Pancreas (tissue), 10 donors: ENCODE results near the gene KLHL35. TPM values are rescaled to one million over a fixed set of nuclear protein-coding genes. Genes with fewer than 3 reads are reported as not detected.

Experiments used
- ATAC-seq, 4 donors: fragments of 200-7000 bp; cut with Tn5 transposase; one replicate each; pipeline versions ENCODE4 v1.8.0 to v1.9.1; 2020; ENCODE audit warnings: mild to moderate bottlenecking in 4 of 4, moderate library complexity in 4 of 4
- DNase-seq, 6 donors: peaks; one replicate each; pipeline ENCODE4 v3.0.0-alpha.2; 2020
- FAIRE-seq: peaks from 2 replicates; lab custom pipeline; 2012; peaks lifted over from hg19 to GRCh38; lab: Jason Lieb, UNC
- H3K27ac ChIP-seq, 4 donors: fragments of 200-600 bp; sonication (generic); 1 replicate in 3 of 4; 2 replicates in 1 of 4; pipeline versions ENCODE4 v1.5.0 to v1.8.0; 2020
- H3K27me3 ChIP-seq, 4 donors: fragments of 200-600 bp; one replicate each; pipeline ENCODE4 v1.8.0; 2021
- H3K36me3 ChIP-seq, 3 donors: fragments of 200-600 bp; sonication (generic) in 1 of 3; one replicate each; pipeline versions ENCODE4 v1.5.0 to v1.8.0; 2020 to 2021
- H3K4me1 ChIP-seq, 3 donors: fragments of 200-600 bp; one replicate each; pipeline ENCODE4 v1.8.0; 2021
- H3K4me3 ChIP-seq, 4 donors: fragments of 200-600 bp; sonication (generic) in 2 of 4; one replicate each; pipeline versions ENCODE4 v1.5.0 to v1.8.0; 2020 to 2021
- H3K9me3 ChIP-seq, 4 donors: fragments of 200-600 bp; one replicate each; pipeline ENCODE4 v1.8.0; 2021
- CTCF ChIP-seq, 4 donors: fragments of 200-600 bp; sonication (generic) in 3 of 4; IDR thresholded peaks; one replicate each; pipeline versions ENCODE4 v1.5.0 to v1.8.0; 2021; ENCODE audit warnings: antibody characterized with exemption in 4 of 4
- WGBS, 2 donors: extraction: QIAGEN DNeasy Blood & Tissue Kit; methylation state at CpG; one replicate each; pipeline ENCODE4 v1.1.7; 2013; 5-methylcytosine and 5-hydroxymethylcytosine counted together
- intact Hi-C, 3 donors: fragments of 100-400 bp; cut with DNase I; formaldehyde crosslinking; loops; one replicate each; pipeline versions ENCODE4 v1.11.1 to v1.14.2; 2022
- polyA plus RNA-seq, 2 donors: library from polyadenylated mRNA; stranded (reverse); fragments of 200-250 nt; gene quantifications; one replicate each; pipeline ENCODE4 v1.2.3, GENCODE V29; 2013
- total RNA-seq, 6 donors: library from RNA; stranded (reverse); fragmentation: NEBNext Ultra II Directional in 4 of 6; extraction: Animal tissue kit (Norgen Biotek cat#: 25700) in 4 of 6; gene quantifications; one replicate each; pipeline versions ENCODE4 v1.2.1 to v1.2.4, GENCODE V29; 2021 to 2023
- donor health status: healthy with polysubstance abuse.
- donor health status: DM: no; HTN: no; CAD: no; lungs with moderate emphysema.
- donor health status: DM: no; HTN: no; CAD: no.
- donor health status: control.
- donor health status: control.
- donor health status: Bipolar disorder and iron deficiency.
- donor health status: DM: yes; HTN: yes; CAD: no.
- donor health status: DM: no; HTN: no; CAD: no.
- donor health status: DM: no; HTN: no; CAD: no.
- donor health status: DM: yes; HTN: yes; CAD: no.

KLHL35 gene
- total and polyA plus RNA-seq, 8 donors = 0.97 to 3.1 (median 1.8) TPM

GRCh38 chr11:75389925-75390324, 43.1 kb downstream of the KLHL35 start:
- DNase-seq (no peak), FAIRE-seq (no peak), ATAC-seq (no peak)
- Histone ChIP-seq H3K36me3 (no peaks in the 10 kb centered on the region), H3K4me1 (peaks cover 0 to 6% (median 4%) of the 10 kb centered on the region in 3 donors), H3K4me3 (no peak overlapping the region), H3K9me3 (no peaks in the 10 kb centered on the region), H3K27me3 (no peaks in the 10 kb centered on the region), H3K27ac (no peak overlapping the region)
- 74 to 76% methylated on average over 7 of the region's 7 CpGs for WGBS, 2 donors
- intact Hi-C loops = loop anchor here in 1 of 3 donors (10.0 kb wide), 2 partner anchors 55 to 65 kb away; no protein-coding TSS in a partner anchor
- no peak for TF ChIP-seq CTCF (IDR thresholded peaks at IDR 0.05)

GRCh38 chr11:75389276-75389605, 43.8 kb downstream of the KLHL35 start:
- H3K27me3 ChIP-seq = no peaks in the 10 kb centered on the region
- 66 to 68% methylated on average over 11 of the region's 11 CpGs for WGBS, 2 donors
- FAIRE-seq = no peak
- H3K9me3 ChIP-seq = no peaks in the 10 kb centered on the region
- no peak overlapping the region for H3K4me3 ChIP-seq
- no peak for DNase-seq
- ATAC-seq = no peak
- no peak for TF ChIP-seq CTCF (IDR thresholded peaks at IDR 0.05)
- intact Hi-C loops = loop anchor here in 1 of 3 donors (10.0 kb wide), 1 partner anchor 64 kb away; no protein-coding TSS in a partner anchor
- peak overlapping the region in 1 of 4 donors; percentile 69 for H3K27ac ChIP-seq
- H3K4me1 ChIP-seq = peaks cover 0 to 6% (median 4%) of the 10 kb centered on the region in 3 donors
- no peaks in the 10 kb centered on the region for H3K36me3 ChIP-seq

GRCh38 chr11:75388386-75389275, 44.4 kb downstream of the KLHL35 start:
- DNase-seq (peak; percentile 80 to 93 (median 86)), ATAC-seq (peak; percentile 78 to 91 (median 88)), FAIRE-seq (no peak)
- 25 to 27% methylated on average over 9 of the region's 9 CpGs for WGBS, 2 donors
- Histone ChIP-seq H3K27ac (peak overlapping the region in 2 of 4 donors; percentile 69 to 80), H3K36me3 (no peaks in the 10 kb centered on the region), H3K27me3 (no peaks in the 10 kb centered on the region), H3K9me3 (no peaks in the 10 kb centered on the region), H3K4me1 (peaks cover 0 to 6% (median 4%) of the 10 kb centered on the region in 3 donors), H3K4me3 (no peak overlapping the region)
- intact Hi-C loops = loop anchor here in 1 of 3 donors (10.0 kb wide), 1 partner anchor 64 kb away; no protein-coding TSS in a partner anchor
- peak; percentile 58 to 73 (median 66) for TF ChIP-seq CTCF (IDR thresholded peaks at IDR 0.05)

- DNase-seq (no peak), ATAC-seq (no peak), FAIRE-seq (no peak)
- H3K4me1 ChIP-seq = peaks cover 0 to 6% (median 4%) of the 10 kb centered on the region in 3 donors
- intact Hi-C loops = loop anchor here in 1 of 3 donors (10.0 kb wide), 1 partner anchor 63 kb away; no protein-coding TSS in a partner anchor
- H3K36me3 ChIP-seq = no peaks in the 10 kb centered on the region
- WGBS, 2 donors = 58 to 61% methylated on average over 3 of the region's 3 CpGs
- H3K27ac ChIP-seq = no peak overlapping the region
- no peaks in the 10 kb centered on the region for H3K27me3 ChIP-seq
- no peaks in the 10 kb centered on the region for H3K9me3 ChIP-seq
- H3K4me3 ChIP-seq = no peak overlapping the region
- TF ChIP-seq CTCF (IDR thresholded peaks at IDR 0.05) = no peak
Measured at GRCh38 chr11:75387736-75388294, 45.2 kb downstream of the KLHL35 start.
